Heart right ventricle (tissue), 16 donors: ENCODE results near the gene SLC43A2. TPM values are rescaled to one million over a fixed set of nuclear protein-coding genes. Genes with fewer than 3 reads are reported as not detected.
A peak's percentile ranks its signal among the peaks of the same experiment; 100 is the strongest.

Experiments
- ATAC-seq, 8 donors: fragments of 200-7000 bp; cut with Tn5 transposase; one replicate each; pipeline ENCODE4 v1.9.1; 2020; ENCODE audit warnings: mild to moderate bottlenecking in 8 of 8, moderate library complexity in 8 of 8, moderate number of reproducible peaks in 1 of 8
- DNase-seq, 2 donors: peaks; one replicate each; pipeline ENCODE4 v3.0.0-alpha.2; 2020
- H3K27ac ChIP-seq, 10 donors: fragments of 200-600 bp; sonication (generic) in 2 of 10; one replicate each; pipeline versions ENCODE4 v1.5.0 to v1.8.0; 2020 to 2022; ENCODE audit warnings: mild to moderate bottlenecking in 3 of 10
- H3K27me3 ChIP-seq, 7 donors: fragments of 200-600 bp; one replicate each; pipeline ENCODE4 v1.8.0; 2021 to 2022; ENCODE audit warnings: mild to moderate bottlenecking in 2 of 7
- H3K36me3 ChIP-seq, 9 donors: fragments of 200-600 bp; sonication (generic) in 1 of 9; one replicate each; pipeline versions ENCODE4 v1.5.0 to v1.8.0; 2020 to 2022; ENCODE audit warnings: mild to moderate bottlenecking in 2 of 9
- H3K4me1 ChIP-seq, 9 donors: fragments of 200-600 bp; sonication (generic) in 1 of 9; one replicate each; pipeline versions ENCODE4 v1.5.0 to v1.8.0; 2020 to 2022; ENCODE audit warnings: mild to moderate bottlenecking in 4 of 9
- H3K4me3 ChIP-seq, 10 donors: fragments of 200-600 bp; sonication (generic) in 2 of 10; one replicate each; pipeline versions ENCODE4 v1.5.0 to v1.8.0; 2020 to 2022; ENCODE audit warnings: mild to moderate bottlenecking in 7 of 10, moderate library complexity in 2 of 10
- H3K9me3 ChIP-seq, 11 donors: fragments of 200-600 bp in 10 of 11; sonication (generic) in 2 of 11; one replicate each; pipeline versions ENCODE4 v1.5.0 to v1.8.0; 2013 to 2022; ENCODE audit warnings: mild to moderate bottlenecking in 2 of 11, control low read depth in 1 of 11, moderate library complexity in 1 of 11
- WGBS, 2 donors: extraction: QIAGEN DNeasy Blood & Tissue Kit; methylation state at CpG; one replicate each; pipeline ENCODE4 v1.1.7; 2013; ENCODE audit warnings: inconsistent platforms in 1 of 2; 5-methylcytosine and 5-hydroxymethylcytosine counted together
- intact Hi-C, 10 donors: fragments of 100-400 bp; cut with DNase I; formaldehyde crosslinking; loops; one replicate each; pipeline versions ENCODE4 v1.11.1 to v1.14.2; 2022
- polyA plus RNA-seq, 2 donors: library from polyadenylated mRNA; stranded (reverse); fragments of 200-250 nt; gene quantifications; one replicate each; pipeline ENCODE4 v1.2.3, GENCODE V29; 2013
- total RNA-seq, 10 donors: library from RNA; stranded (reverse); fragmentation: NEBNext Ultra II Directional in 3 of 10; extraction: Animal tissue kit (Norgen Biotek cat#: 25700) in 3 of 10; gene quantifications; one replicate each; pipeline versions ENCODE4 v1.2.1 to v1.2.4, GENCODE V29; 2021 to 2023
- TF ChIP-seq, protein P1 (sequence below), 9 donors: fragments of 200-600 bp; sonication (generic) in 2 of 9; IDR thresholded peaks; one replicate each; pipeline versions ENCODE4 v1.5.0 to v1.8.0; 2021 to 2022; ENCODE audit warnings: antibody characterized with exemption in 9 of 9, mild to moderate bottlenecking in 5 of 9, moderate library complexity in 1 of 9
- donor health status: Arrhythmogenic right ventricular cardiomyopathy.
- donor health status: ischemic (EF 13 %, LVEDD 7.1; RV severe dilation, severe dysfunction).
- donor health status: healthy with polysubstance abuse.
- donor health status: DM: no; HTN: yes; CAD: no.
- donor health status: DM: no; HTN: no; CAD: no.
- donor health status: ischemic (EF 25% LVEDD 6.9; RV normal size, moderate dysfunction).
- donor health status: ischemic (EF 25% LVEDD 5.7; RV mildly dilated, moderate dysfunction).
- donor health status: healthy.
- donor health status: DM: yes; HTN: yes; CAD: no.
- donor health status: Ischemic cardiomyopathy.
- donor health status: ischemic (EF 35%, LVEDD 5.7; RV mildly dilated, moderate dysfunction).
- donor health status: nonischemic (EF 11% LVEDD 7.7; RV severe dilation, severe dysfunction).
- donor health status: DM: yes; HTN: yes; CAD: no.
- donor health status: PGD.
- donor health status: ischemic (EF 29% LVEDD 5.4; RV normal size, mild dysfunction).
- donor health status: nonischemic (EF 23%, LVEDD 6.1; RV moderate dilation, normal function).

SLC43A2 gene
- total and polyA plus RNA-seq, 12 donors: 1.6 to 16.4 (median 6.1) TPM

GRCh38 chr17:1628856-1629503, 346 bp upstream of the SLC43A2 start:
- H3K36me3 ChIP-seq: peaks cover 0 to 16% (median 0%) of the 10 kb centered on the region in 9 donors
- no peaks in the 10 kb centered on the region for H3K27me3 ChIP-seq
- intact Hi-C loops: loop anchor here in 7 of 10 donors (1.0 to 5.0 kb wide), 6 partner anchors 20 to 57 kb away; partner anchors contain the start of gene RILP (in 1 of the 7)
- 0 to 1% methylated on average over 66 to 77 of the region's 77 CpGs for WGBS, 2 donors
- peak; percentile 92 to 95 for DNase-seq
- no peaks in the 10 kb centered on the region for H3K9me3 ChIP-seq
- peak overlapping the region; percentile 73 to 93 (median 80) for H3K4me3 ChIP-seq
- TF ChIP-seq, protein P1, sequence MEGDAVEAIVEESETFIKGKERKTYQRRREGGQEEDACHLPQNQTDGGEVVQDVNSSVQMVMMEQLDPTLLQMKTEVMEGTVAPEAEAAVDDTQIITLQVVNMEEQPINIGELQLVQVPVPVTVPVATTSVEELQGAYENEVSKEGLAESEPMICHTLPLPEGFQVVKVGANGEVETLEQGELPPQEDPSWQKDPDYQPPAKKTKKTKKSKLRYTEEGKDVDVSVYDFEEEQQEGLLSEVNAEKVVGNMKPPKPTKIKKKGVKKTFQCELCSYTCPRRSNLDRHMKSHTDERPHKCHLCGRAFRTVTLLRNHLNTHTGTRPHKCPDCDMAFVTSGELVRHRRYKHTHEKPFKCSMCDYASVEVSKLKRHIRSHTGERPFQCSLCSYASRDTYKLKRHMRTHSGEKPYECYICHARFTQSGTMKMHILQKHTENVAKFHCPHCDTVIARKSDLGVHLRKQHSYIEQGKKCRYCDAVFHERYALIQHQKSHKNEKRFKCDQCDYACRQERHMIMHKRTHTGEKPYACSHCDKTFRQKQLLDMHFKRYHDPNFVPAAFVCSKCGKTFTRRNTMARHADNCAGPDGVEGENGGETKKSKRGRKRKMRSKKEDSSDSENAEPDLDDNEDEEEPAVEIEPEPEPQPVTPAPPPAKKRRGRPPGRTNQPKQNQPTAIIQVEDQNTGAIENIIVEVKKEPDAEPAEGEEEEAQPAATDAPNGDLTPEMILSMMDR (IDR thresholded peaks at IDR 0.05): peak in 8 of 9 donors; percentile 35 to 73 (median 48)
- peak overlapping the region; percentile 68 to 99 (median 92) for H3K27ac ChIP-seq
- H3K4me1 ChIP-seq: peaks cover 3 to 54% (median 21%) of the 10 kb centered on the region in 9 donors
- peak; percentile 84 to 92 (median 90) for ATAC-seq

GRCh38 chr17:1627182-1627981, 1.3 kb downstream of the SLC43A2 start:
- H3K4me3 ChIP-seq: peak overlapping the region; percentile 73 to 93 (median 80)
- peaks cover 0 to 19% (median 0%) of the 10 kb centered on the region in 9 donors for H3K36me3 ChIP-seq
- intact Hi-C loops: loop anchor here in 3 of 10 donors (5.0 kb wide), 3 partner anchors 35 to 55 kb away; no protein-coding TSS in a partner anchor
- TF ChIP-seq, protein P1 (IDR thresholded peaks at IDR 0.05): no peak
- H3K27me3 ChIP-seq: no peaks in the 10 kb centered on the region
- DNase-seq: no peak
- peak overlapping the region in 9 of 10 donors; percentile 68 to 97 (median 92) for H3K27ac ChIP-seq
- H3K9me3 ChIP-seq: no peaks in the 10 kb centered on the region
- 25 to 26% methylated on average over 39 of the region's 39 CpGs for WGBS, 2 donors
- ATAC-seq: peak in 1 of 8 donors; percentile 21
- peaks cover 3 to 54% (median 21%) of the 10 kb centered on the region in 9 donors for H3K4me1 ChIP-seq

GRCh38 chr17:1626333-1626732, 2.3 kb downstream of the SLC43A2 start:
- no peaks in the 10 kb centered on the region for H3K9me3 ChIP-seq
- 42 to 60% methylated on average over 3 of the region's 3 CpGs for WGBS, 2 donors
- TF ChIP-seq, protein P1 (IDR thresholded peaks at IDR 0.05): no peak
- no peaks in the 10 kb centered on the region for H3K27me3 ChIP-seq
- no peak for DNase-seq
- peak overlapping the region in 4 of 10 donors; percentile 22 to 97 (median 94) for H3K27ac ChIP-seq
- intact Hi-C loops: loop anchor here in 3 of 10 donors (5.0 kb wide), 3 partner anchors 34 to 54 kb away; no protein-coding TSS in a partner anchor
- H3K4me3 ChIP-seq: peak overlapping the region in 1 of 10 donors; percentile 82
- ATAC-seq: no peak
- H3K4me1 ChIP-seq: peaks cover 3 to 51% (median 21%) of the 10 kb centered on the region in 9 donors
- peaks cover 0 to 25% (median 0%) of the 10 kb centered on the region in 9 donors for H3K36me3 ChIP-seq

GRCh38 chr17:1625581-1625980, 3.1 kb downstream of the SLC43A2 start:
- 88 to 97% methylated on average over 6 of the region's 6 CpGs for WGBS, 2 donors
- H3K4me3 ChIP-seq: peak overlapping the region in 1 of 10 donors; percentile 82
- H3K9me3 ChIP-seq: no peaks in the 10 kb centered on the region
- no peaks in the 10 kb centered on the region for H3K27me3 ChIP-seq
- intact Hi-C loops: loop anchor here in 3 of 10 donors (5.0 kb wide), 3 partner anchors 33 to 53 kb away; no protein-coding TSS in a partner anchor
- H3K36me3 ChIP-seq: peaks cover 0 to 31% (median 0%) of the 10 kb centered on the region in 9 donors
- peak overlapping the region in 1 of 10 donors; percentile 97 for H3K27ac ChIP-seq
- ATAC-seq (no peak), DNase-seq (no peak)
- peaks cover 3 to 44% (median 21%) of the 10 kb centered on the region in 9 donors for H3K4me1 ChIP-seq
- TF ChIP-seq, protein P1 (IDR thresholded peaks at IDR 0.05): no peak
